H1 (cell line): ENCODE results near the gene BCO1. TPM values are rescaled to one million over a fixed set of nuclear protein-coding genes. Genes with fewer than 3 reads are reported as not detected.

Experiments
- BACH1 ChIP-seq: IDR thresholded peaks from 2 replicates; pipeline ENCODE4 v1.6.1; 2012; ENCODE audit warnings: low read length, improper control_type of control experiment
- BRCA1 ChIP-seq: IDR thresholded peaks from 2 replicates; pipeline ENCODE4 v1.6.1; 2012; ENCODE audit warnings: low read depth, low read length, improper control_type of control experiment
- EZH2 ChIP-seq: fragments of 200-600 bp; sonication (generic); IDR thresholded peaks from 2 replicates; pipeline ENCODE4 v1.7.1; 2012; ENCODE audit warnings: low read depth, mild to moderate bottlenecking, moderate library complexity, low read length, inconsistent platforms; ENCODE audit not compliant: severe bottlenecking
- FOSL1 ChIP-seq: IDR thresholded peaks from 2 replicates; pipeline ENCODE4 v1.6.1; 2011; ENCODE audit warnings: mild to moderate bottlenecking, low read depth, low read length, moderate library complexity; ENCODE audit not compliant: insufficient read depth
- GTF2F1 ChIP-seq: IDR thresholded peaks from 2 replicates; pipeline ENCODE4 v1.6.1; 2012; ENCODE audit warnings: low read depth, low read length, improper control_type of control experiment, borderline replicate concordance
- POU5F1 ChIP-seq: IDR thresholded peaks from 2 replicates; pipeline ENCODE4 v1.6.1; 2011; ENCODE audit warnings: low read depth, mild to moderate bottlenecking, low read length, moderate library complexity
- SIN3A ChIP-seq, 2 experiments: IDR thresholded peaks in 1 of 2; conservative IDR thresholded peaks in 1 of 2; 2 replicates each; pipeline ENCODE4 v1.6.1; 2011 to 2012; ENCODE audit warnings: low read length in 2 of 2, improper control_type of control experiment in 1 of 2, low read depth in 1 of 2, mild to moderate bottlenecking in 1 of 2
- SRF ChIP-seq: IDR thresholded peaks from 2 replicates; pipeline ENCODE4 v1.6.1; 2011; ENCODE audit warnings: mild to moderate bottlenecking, low read depth, low read length, moderate library complexity
- polyA plus RNA-seq, 7 experiments: library from polyadenylated mRNA; depleted of rRNA in 3 of 7; stranded (reverse) in 5 of 7; unstranded in 2 of 7; fragments of >200 nt in 5 of 7; fragments of 200-250 nt in 2 of 7; gene quantifications; 1 replicate in 5 of 7; 2 replicates in 1 of 7; 4 replicates in 1 of 7; pipeline versions ENCODE4 v1.2.1 to v1.2.3, GENCODE V29; 2011 to 2013; ENCODE audit warnings: missing spikeins in 2 of 7, mixed read lengths in 2 of 7
- total RNA-seq: library from RNA; stranded (reverse); fragmentation: NEBNext Ultra II Directional; extraction: Animal tissue kit (Norgen Biotek cat#: 25700); gene quantifications from 2 replicates; pipeline ENCODE4 v1.2.1, GENCODE V29; 2021
- TF ChIP-seq, protein P1 (sequence below): fragments of 300-600 bp; sonication (generic); IDR thresholded peaks from 2 replicates; pipeline ENCODE4 v1.7.1; 2012; ENCODE audit warnings: low read length, moderate library complexity, mild to moderate bottlenecking, inconsistent platforms; ENCODE audit not compliant: insufficient replicate concordance

The BCO1 gene
- total and polyA plus RNA-seq, 2 of the 8 experiments (the other 6 are each of a cell fraction or from before 2014, with no cell fraction given) = 0.21 TPM; not detected in 1

DNA sequence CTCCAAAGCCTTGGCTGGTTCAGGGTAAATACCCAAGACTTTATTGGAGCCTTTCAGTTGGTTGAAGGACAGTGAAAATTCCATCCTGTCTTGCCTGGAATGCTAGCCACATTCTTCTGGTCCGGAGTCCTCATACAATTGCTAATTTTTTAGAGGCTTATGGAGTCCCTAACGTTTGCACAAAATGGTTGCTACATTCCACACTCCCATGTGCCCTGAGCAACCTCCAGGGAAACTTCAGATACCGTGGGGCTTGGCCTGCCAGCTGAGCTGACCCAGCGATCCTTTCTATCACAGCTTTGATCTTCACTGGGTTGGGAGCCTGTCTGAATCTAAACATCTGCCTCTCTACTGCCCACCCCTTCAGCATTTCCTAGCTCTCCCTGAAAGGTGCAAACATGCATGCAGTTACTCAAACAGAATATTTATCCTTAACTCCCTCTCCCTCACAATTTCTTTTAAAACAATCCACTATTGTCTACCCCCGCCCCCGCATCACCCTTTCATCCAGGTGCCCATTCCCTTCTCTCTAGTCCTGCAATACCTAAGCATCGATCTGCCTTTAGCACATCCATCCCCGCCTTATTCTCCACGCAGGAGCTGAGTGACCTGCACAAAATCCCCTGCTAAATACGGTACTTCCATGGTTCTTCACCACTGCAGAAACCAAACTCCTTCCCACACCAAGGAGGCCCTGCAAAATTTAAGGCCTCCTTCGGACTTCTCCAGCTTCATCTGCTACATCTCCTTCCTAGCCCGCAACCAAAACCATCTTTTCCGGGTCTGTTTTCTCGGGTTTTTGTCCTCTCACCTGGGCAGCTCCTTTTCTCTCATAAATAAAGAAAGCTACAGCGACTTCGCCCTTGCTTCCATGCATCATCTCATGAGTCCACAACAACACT is 75.5 kb downstream of the BCO1 start (continued):
- TF ChIP-seq, protein P1, sequence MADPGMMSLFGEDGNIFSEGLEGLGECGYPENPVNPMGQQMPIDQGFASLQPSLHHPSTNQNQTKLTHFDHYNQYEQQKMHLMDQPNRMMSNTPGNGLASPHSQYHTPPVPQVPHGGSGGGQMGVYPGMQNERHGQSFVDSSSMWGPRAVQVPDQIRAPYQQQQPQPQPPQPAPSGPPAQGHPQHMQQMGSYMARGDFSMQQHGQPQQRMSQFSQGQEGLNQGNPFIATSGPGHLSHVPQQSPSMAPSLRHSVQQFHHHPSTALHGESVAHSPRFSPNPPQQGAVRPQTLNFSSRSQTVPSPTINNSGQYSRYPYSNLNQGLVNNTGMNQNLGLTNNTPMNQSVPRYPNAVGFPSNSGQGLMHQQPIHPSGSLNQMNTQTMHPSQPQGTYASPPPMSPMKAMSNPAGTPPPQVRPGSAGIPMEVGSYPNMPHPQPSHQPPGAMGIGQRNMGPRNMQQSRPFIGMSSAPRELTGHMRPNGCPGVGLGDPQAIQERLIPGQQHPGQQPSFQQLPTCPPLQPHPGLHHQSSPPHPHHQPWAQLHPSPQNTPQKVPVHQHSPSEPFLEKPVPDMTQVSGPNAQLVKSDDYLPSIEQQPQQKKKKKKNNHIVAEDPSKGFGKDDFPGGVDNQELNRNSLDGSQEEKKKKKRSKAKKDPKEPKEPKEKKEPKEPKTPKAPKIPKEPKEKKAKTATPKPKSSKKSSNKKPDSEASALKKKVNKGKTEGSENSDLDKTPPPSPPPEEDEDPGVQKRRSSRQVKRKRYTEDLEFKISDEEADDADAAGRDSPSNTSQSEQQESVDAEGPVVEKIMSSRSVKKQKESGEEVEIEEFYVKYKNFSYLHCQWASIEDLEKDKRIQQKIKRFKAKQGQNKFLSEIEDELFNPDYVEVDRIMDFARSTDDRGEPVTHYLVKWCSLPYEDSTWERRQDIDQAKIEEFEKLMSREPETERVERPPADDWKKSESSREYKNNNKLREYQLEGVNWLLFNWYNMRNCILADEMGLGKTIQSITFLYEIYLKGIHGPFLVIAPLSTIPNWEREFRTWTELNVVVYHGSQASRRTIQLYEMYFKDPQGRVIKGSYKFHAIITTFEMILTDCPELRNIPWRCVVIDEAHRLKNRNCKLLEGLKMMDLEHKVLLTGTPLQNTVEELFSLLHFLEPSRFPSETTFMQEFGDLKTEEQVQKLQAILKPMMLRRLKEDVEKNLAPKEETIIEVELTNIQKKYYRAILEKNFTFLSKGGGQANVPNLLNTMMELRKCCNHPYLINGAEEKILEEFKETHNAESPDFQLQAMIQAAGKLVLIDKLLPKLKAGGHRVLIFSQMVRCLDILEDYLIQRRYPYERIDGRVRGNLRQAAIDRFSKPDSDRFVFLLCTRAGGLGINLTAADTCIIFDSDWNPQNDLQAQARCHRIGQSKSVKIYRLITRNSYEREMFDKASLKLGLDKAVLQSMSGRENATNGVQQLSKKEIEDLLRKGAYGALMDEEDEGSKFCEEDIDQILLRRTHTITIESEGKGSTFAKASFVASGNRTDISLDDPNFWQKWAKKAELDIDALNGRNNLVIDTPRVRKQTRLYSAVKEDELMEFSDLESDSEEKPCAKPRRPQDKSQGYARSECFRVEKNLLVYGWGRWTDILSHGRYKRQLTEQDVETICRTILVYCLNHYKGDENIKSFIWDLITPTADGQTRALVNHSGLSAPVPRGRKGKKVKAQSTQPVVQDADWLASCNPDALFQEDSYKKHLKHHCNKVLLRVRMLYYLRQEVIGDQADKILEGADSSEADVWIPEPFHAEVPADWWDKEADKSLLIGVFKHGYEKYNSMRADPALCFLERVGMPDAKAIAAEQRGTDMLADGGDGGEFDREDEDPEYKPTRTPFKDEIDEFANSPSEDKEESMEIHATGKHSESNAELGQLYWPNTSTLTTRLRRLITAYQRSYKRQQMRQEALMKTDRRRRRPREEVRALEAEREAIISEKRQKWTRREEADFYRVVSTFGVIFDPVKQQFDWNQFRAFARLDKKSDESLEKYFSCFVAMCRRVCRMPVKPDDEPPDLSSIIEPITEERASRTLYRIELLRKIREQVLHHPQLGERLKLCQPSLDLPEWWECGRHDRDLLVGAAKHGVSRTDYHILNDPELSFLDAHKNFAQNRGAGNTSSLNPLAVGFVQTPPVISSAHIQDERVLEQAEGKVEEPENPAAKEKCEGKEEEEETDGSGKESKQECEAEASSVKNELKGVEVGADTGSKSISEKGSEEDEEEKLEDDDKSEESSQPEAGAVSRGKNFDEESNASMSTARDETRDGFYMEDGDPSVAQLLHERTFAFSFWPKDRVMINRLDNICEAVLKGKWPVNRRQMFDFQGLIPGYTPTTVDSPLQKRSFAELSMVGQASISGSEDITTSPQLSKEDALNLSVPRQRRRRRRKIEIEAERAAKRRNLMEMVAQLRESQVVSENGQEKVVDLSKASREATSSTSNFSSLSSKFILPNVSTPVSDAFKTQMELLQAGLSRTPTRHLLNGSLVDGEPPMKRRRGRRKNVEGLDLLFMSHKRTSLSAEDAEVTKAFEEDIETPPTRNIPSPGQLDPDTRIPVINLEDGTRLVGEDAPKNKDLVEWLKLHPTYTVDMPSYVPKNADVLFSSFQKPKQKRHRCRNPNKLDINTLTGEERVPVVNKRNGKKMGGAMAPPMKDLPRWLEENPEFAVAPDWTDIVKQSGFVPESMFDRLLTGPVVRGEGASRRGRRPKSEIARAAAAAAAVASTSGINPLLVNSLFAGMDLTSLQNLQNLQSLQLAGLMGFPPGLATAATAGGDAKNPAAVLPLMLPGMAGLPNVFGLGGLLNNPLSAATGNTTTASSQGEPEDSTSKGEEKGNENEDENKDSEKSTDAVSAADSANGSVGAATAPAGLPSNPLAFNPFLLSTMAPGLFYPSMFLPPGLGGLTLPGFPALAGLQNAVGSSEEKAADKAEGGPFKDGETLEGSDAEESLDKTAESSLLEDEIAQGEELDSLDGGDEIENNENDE = no peak
- no peak for TF ChIP-seq SRF
- no peak for TF ChIP-seq BRCA1
- peak; percentile 54 for TF ChIP-seq BACH1
- TF ChIP-seq GTF2F1 = 0 out of 2 replicates have a peak, but pooled peaks have one; percentile 33
- TF ChIP-seq EZH2 = no peak
- TF ChIP-seq POU5F1 = no peak
- TF ChIP-seq FOSL1 = no peak
- TF ChIP-seq SIN3A (conservative IDR thresholded peaks at IDR 0.05 in 1 of 2, IDR thresholded peaks at IDR 0.05 in 1 of 2; ENCODE audit: low read depth in 1 of 2, low read length in 2 of 2) = peak; percentile 87 to 91; a peak in 3 of 4 replicates
